ENCODE measurements around the gene P2RX7.

Gene P2RX7

GRCh38 chr12:121132601-121133481 is at the start of gene P2RX7:
Gene P2RX7, plus strand, starts transcription at chr12:121132876. Its CDS starts 95 bp downstream, at chr12:121132971.
- DNase-seq (ENCODE audit: extremely low read depth in 1 of 2, low read depth in 1 of 2), result peak in 1 of 2 donors; percentile 11

DNA sequence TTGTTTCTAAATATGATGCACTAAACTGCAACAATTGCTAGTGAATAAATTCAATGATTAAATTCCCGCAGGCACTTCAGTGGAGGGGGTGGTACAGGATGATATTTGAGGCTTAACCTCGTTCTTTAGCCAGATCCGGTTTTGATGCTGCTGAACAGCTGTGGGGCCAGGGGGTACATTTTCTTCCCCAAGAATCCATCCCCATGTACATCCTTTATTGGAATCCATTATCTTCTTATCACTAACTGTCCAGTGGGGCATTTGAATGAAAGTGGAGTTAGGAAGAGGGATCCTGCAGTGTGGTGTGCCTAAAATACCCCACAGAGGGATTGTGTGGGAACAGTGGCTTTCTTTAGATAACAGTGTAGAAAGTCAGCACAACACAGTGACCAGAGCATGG is 48.4 kb upstream of the P2RX7 start:
- DNase-seq (ENCODE audit: extremely low read depth in 1 of 2, low read depth in 1 of 2), result no peak

GRCh38 chr12:121085069-121085468 is 47.6 kb upstream of the P2RX7 start:
- no peak for DNase-seq (ENCODE audit: extremely low read depth in 1 of 2, low read depth in 1 of 2)

- DNase-seq (ENCODE audit: extremely low read depth in 1 of 2, low read depth in 1 of 2), result no peak
Observed at GRCh38 chr12:121085506-121086353, 46.9 kb upstream of the P2RX7 start.

DNA sequence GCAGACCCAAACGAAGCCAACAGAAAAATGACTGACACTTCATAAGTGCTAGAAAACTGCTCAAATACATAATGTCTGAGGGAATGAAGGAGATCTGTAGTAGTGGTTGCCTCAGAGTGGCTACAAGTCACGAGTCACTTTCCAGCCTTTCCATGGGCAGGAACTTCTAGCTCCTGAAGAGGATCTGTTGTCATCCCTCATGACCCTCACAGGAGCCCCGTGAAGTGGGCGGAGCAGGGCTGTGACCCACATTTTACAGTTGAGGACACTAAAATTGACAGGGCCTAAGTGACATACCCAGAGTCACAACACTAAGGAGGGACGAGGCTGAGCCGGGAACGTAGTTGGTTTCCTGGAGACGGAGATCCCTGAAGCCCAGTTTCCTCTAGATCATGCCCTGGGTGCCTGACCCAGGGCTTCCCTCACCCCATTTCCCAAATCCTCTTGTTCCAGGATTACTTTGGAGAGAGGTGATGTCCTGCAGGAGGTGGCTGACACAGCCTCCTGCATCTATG is 45.8 kb upstream of the P2RX7 start:
- no peak for DNase-seq (ENCODE audit: extremely low read depth in 1 of 2, low read depth in 1 of 2)

- no peak for DNase-seq (ENCODE audit: extremely low read depth in 1 of 2, low read depth in 1 of 2)
Observed at GRCh38 chr12:121087467-121088194, 45.0 kb upstream of the P2RX7 start.

DNA sequence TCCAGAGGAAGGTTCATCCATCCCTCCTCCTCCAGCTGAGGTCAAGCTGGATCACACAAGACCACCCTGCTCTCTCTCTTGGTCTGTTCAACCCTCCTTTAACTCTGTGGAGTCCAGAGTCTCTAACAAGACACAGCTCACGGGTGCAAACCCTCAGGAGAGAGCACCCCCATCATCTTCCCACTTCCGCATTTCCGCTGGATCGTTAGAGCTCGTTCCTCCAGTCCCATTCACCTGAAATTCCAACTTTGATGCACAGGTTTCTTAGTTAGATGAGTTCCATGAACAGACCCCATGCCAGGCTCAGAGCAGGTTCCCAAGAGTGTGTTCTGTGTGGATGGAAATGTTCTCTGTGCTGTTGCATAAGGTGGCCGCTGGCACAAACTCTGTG is 44.5 kb upstream of the P2RX7 start:
- no peak for DNase-seq (ENCODE audit: extremely low read depth in 1 of 2, low read depth in 1 of 2)

DNA sequence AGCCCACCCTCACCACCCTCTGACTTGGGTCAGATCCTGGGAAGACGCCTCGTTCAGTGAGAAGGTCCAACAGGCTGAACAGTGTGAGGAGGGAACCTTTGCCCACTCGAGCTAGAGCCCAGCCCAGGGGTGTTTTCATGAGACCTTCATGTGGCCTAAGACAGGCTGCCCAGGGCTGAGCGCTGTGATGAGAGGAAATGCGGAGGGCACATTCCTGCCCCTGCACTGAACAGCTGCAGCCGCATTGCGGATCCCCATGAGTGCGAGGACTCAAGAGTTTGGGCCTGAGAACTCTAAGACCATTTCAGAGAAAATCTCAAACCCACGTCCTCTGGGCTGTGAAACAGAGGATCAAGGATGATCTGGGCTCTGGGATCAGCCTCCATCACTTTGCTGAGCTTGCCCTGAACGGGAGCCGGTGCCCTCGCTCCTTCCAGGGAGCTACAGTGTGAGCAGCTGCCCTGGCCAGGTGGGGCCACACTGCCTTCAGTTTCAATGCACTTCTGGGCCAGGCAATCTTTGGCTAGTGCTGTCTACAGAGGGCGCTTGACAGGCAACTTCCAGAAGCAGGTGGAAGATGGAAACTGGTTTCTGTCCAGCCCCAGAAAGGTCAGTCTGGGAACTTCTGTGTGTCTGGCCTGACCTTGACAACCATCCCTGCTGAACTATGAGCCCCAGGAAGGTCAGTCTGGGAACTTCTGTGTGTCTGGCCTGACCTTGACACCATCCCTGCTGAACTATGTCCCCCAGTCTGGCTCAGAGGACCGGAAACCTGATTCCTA is 43.5 kb upstream of the P2RX7 start:
- DNase-seq (ENCODE audit: extremely low read depth in 1 of 2, low read depth in 1 of 2), result no peak

DNA sequence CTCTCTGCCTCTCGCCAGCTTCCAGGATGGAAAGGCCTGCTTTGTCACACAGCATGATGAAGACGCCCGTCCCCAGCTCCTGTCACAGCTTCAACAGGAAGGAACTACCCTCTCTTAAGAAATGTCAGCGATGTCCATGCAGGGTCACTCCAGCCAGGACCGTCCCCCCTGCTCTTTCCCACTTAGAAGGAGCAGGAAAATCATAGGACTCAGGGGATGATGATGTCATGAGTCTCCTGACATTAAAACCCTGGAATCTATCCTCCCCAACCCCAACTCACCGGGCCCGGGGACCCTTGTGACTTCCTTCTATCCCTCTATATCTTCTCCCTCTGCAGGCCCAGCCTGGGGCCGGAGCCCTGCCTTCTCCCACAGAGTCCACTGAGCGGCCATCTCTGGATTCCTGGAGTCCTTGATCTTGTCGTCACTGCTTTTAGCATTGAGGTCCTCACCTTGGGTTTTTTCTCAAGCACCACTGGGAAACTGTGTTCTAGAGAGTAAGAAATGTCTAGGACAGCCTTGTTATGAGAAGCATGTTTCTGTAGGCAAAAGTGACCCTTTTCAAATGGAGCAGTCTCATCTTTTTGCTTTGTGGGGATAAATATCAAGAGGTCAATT is 42.8 kb upstream of the P2RX7 start:
- DNase-seq (ENCODE audit: extremely low read depth in 1 of 2, low read depth in 1 of 2), result no peak

DNA sequence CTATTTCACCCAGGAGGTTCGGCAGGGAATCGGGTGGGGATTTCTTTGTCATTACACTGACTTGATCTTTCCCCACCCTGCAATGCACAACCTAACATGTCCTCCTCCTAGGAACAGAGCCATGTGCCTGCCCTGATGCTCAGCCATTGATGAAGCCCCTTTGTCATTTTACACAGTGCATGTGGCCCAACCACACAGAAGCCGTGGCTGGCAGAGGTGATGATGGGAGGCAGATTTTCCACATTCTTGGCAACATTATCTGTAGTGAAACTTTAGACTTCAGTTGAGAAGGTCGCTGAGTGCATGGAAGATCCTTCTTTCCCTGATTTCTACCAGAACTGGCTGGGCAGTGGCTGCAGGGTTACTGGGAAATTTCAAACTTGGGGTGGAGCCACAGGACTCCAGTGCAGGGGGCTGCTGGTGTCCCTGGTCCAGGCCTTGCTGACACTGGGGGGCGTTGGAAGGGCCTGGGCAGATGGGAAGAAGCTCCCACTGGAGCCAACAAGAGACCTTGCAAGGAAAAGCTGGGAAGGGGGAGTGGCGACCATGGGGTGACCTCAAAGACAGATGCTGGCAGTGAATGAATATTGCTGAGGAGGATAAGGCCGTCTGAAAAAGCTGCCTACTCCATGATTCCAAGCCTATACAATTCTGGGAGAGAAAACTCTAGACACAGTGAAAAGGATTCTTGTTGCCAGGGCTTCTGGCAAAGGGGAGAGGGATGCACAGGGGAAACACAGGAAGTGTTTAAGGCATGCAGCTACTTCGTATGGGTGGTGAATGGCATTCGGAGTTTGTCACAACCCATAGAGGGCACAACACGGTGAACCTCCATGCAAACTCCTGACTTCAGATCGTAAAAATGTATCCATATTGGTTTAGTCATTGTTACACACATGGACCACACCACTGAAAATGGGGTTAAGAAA is 41.8 kb upstream of the P2RX7 start:
- no peak for DNase-seq (ENCODE audit: extremely low read depth in 1 of 2, low read depth in 1 of 2)

GRCh38 chr12:121092034-121092433 is 40.6 kb upstream of the P2RX7 start:
- DNase-seq (ENCODE audit: extremely low read depth in 1 of 2, low read depth in 1 of 2), result no peak

- DNase-seq (ENCODE audit: extremely low read depth in 1 of 2, low read depth in 1 of 2), result no peak
Observed at GRCh38 chr12:121093487-121093891, 39.2 kb upstream of the P2RX7 start.

DNA sequence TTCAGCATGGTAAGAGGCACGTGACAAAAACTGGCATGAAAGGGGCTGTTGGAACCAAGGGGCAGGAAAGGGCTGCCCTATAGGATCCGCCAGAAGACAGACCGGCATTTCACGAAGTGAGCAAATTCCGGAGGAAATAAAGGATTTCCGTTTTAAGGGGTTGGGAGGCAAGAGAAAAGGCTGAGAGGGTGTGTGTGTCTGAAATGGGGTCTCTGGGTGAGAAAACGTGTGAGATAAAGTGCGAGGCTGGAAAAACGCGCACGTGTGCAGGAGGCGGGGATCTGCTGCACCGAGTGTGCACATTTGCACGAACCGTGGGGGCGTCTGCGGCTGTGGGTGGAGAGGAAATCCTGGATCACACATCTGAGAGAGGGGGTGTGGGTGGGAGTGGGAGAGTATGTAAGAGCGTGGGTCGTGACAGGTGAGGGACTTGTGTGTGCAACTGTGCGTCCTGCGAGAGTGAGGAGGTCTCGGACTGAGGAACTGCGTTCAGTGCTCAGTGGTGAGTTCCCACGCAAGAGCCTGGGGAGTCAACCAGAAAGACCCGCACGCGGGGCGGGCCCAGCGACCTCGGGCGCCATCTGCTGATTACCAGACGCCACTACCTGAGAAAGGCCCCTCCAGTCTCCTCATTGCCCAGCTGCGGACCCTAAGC is 37.0 kb upstream of the P2RX7 start:
- peak in 1 of 2 donors; percentile 69 for DNase-seq (ENCODE audit: extremely low read depth in 1 of 2, low read depth in 1 of 2)

GRCh38 chr12:121096199-121096798 is 36.4 kb upstream of the P2RX7 start:
- no peak for DNase-seq (ENCODE audit: extremely low read depth in 1 of 2, low read depth in 1 of 2)

DNA sequence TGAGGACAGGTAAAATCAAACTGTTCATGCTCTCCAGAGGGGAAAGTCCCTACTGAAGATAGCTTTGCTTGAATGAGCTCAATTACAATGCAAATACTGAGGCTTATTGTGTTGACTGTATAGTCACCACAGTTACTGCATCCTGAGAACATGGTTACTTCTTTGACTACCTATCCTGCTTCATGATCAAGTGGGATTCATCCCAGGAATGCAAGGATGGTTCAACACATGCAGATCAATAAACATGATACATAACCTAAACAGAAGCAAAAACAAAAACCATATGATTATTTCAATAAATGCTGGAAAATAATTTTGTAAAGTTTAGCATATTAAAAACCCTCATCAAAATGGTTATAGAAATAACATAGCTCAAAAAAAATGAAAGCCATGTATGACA is 32.9 kb upstream of the P2RX7 start:
- no peak for DNase-seq (ENCODE audit: extremely low read depth in 1 of 2, low read depth in 1 of 2)

DNA sequence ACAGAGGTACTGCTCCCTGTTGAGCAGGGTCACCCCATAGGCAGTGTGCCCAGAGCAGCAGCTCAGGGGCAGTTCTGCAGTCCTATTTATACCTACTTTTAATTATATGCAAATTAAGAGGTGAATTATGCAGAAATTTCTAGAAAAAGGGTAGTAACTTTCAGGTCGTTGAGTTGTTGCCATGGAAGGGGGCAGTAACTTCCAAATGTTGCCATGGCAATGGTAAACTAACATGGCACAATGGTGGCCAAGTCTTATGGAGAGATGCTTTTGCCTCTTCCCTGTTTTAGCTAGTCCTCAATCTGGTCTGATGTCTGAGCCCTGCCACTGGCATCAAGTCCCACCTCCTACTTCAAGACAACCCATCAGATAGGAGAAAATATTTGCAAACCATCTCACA is 30.4 kb upstream of the P2RX7 start:
- no peak for DNase-seq (ENCODE audit: extremely low read depth in 1 of 2, low read depth in 1 of 2)

GRCh38 chr12:121107681-121108080 is 25.0 kb upstream of the P2RX7 start:
- DNase-seq (ENCODE audit: extremely low read depth in 1 of 2, low read depth in 1 of 2), result no peak

DNA sequence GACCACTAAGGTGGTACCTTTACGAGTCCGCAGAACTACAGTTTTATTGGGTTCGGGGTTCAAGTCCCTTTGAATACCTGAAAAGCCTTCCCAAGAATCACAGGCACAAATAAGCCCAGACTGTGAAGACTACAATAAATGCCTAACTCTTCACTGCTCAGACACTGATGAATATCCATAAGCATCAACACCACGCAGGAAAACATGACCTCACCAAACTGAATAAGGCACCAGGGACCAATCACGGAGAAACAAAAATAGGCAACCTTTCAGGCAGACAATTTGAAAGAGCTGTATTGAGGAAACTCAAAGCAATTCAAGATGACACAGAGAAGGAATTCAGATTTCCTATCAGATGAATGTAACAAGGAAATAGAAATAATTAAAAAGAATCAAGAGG is 24.2 kb upstream of the P2RX7 start:
- DNase-seq (ENCODE audit: extremely low read depth in 1 of 2, low read depth in 1 of 2), result no peak

Measured in activated CD8-positive, alpha-beta memory T cell treated with anti-CD3 and anti-CD28 coated beads for 1 hour (primary cell).